ENCODE results near the gene SHMT2.

- TF ChIP-seq EZH2 (IDR thresholded peaks at IDR 0.05; ENCODE audit: low read depth, unreplicated experiment), result no peak
- no peak for TF ChIP-seq ETS1 (IDR thresholded peaks at IDR 0.05)
- no peak for TF ChIP-seq EZH2phosphoT487 (IDR thresholded peaks at IDR 0.05; ENCODE audit: unreplicated experiment)
- no peak for TF ChIP-seq CTCF (conservative IDR thresholded peaks at IDR 0.05; ENCODE audit: low read depth in 2 of 2)
- TF ChIP-seq POLR2AphosphoS5 (IDR thresholded peaks at IDR 0.05; ENCODE audit: low read depth), result peak; percentile 14; the same call in 1 of the 2 replicates
- TF ChIP-seq CREB1 (CRISPR knock-in tag; IDR thresholded peaks at IDR 0.05; ENCODE audit: low read depth), result no peak
These were observed 24.3 kb upstream of the SHMT2 start for GRCh38 chr12:57205186-57205585.
